Measurements from ENCODE around the gene DIO2.

The DIO2 gene

DNA sequence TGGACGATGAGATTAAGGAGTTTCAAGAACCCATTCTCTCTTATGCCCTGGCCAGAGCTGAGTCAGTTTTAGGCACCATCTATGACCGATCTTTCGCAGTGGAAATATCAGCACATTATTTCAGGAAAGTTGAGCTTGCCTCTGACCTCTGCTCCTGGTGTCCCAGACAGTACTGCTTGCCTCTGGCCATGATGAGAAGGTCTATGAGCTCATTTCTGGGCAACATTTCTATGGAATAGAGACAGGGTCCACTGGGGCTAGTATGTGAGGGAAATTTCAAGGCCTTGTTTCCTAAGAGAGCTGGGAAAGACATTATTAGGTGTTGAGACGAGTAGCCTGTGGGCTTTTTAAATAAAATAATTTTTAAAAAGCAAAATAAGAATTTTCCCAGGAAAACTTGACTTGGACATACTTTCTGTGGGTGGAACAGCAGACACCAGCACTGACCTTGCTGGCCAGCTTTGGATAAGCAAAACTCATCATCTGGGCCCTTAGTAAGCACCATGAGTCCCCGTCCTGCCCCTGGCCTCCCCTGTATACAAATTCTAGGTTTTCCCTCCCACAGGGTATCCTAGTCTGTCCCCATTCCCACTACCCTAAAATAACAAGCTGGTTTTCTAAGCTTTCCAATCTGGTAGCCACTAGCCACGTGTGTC is 43.4 kb downstream of the DIO2 start:
- no peak for DNase-seq

DNA sequence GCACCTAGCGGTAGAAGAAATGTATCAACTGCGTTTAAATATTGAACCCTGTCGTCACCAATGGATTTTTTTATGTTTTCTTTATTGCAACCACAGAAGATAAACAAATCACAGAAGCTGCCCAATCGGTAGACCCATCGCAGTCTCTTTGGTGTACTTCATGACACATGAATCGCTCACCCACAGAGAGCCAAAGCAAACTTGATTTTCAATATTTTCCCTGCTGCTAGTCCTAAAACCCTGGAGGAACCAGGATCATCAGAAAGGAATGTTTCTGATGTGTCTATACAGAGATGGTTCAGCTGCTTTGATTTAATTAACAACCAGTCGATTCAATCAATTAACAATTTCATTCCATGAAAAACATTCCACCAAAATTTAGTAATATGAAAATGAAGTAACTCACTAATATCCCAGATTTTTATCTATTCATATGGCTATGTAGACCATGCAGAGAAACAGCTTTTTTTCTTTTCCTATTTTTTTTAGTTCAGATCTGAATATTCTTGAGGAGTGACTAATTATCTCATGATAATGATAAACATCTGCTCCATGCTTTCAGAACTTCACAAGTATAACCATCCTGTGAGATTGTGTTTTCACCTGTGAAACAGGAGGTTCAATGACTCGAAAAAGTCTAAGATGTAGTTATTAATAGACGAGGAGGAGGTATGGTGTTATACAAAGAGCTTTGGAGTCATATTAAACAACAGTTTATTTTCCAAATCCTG is 46.1 kb downstream of the DIO2 start:
- DNase-seq: no peak

GRCh38 chr14:80152763-80153162 is 58.5 kb downstream of the DIO2 start:
- no peak for DNase-seq

DNA sequence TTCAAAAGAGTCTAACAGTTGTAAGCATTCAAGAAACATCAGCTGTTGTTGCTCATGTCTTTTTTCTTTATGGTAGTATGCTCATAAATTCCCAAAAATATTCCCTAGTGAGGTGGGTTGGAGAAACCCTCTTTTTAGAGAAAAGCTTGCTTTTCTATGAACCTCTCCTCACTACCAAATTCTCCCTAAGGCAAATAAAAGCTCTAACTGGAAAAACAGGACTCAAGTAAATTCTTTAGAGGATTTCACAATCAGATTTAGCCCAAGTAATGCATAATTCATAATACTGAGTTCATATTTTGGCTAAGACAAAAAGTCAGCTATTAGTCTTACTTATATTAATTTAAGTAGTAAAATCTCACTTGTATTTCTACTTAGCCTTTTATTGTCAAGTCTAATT is 59.1 kb downstream of the DIO2 start:
- no peak for DNase-seq

DNA sequence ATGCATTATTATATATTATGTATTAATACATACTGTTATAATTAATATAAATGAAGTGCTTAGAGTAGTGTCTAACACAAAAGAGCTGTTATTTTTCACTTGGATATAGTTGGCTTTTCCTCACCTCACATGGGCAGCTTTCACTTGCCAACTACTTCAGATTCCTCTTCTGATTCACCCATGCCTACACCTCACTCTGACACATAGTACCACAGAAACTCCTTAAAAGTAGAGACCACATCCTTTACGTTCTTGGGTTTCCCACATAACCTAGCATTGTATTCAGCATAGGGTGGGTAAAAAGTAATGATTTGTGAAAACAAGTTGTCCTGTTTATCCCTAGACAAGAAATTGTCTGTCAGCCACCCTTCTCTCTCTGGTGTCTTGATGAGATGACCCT is 61.0 kb downstream of the DIO2 start:
- no peak for DNase-seq

All from NCI-H510A (cell line).